Epithelial cell of prostate (primary cell): ENCODE data around the gene AHNAK2.
"Not testable (repeated sequence)": the region's sequence is repeated elsewhere in the genome, so short reads cannot be mapped to it uniquely, and the experiment has no call there.

ENCODE experiments used
- DNase-seq: peaks from one replicate; pipeline ENCODE4 v3.0.0-alpha.2; 2011; ENCODE audit warnings: low read depth, low spot score
- H3K27ac ChIP-seq: fragments of 450-650 bp; 2 replicates; pipeline ENCODE4 v1.5.1; 2017; ENCODE audit warnings: mild to moderate bottlenecking

Gene AHNAK2

GRCh38 chr14:104930526-104931303 lies 47.5 kb downstream of the AHNAK2 start:
- no peak for DNase-seq
- H3K27ac ChIP-seq, result no peak overlapping the region

- DNase-seq, result no peak
- H3K27ac ChIP-seq, result no peak overlapping the region
Measured at GRCh38 chr14:104929268-104930230, 48.6 kb downstream of the AHNAK2 start.

GRCh38 chr14:104928391-104929133 lies 49.6 kb downstream of the AHNAK2 start:
- no peak for DNase-seq
- no peak overlapping the region for H3K27ac ChIP-seq

GRCh38 chr14:104927901-104928300 lies 50.3 kb downstream of the AHNAK2 start:
- DNase-seq, result no peak
- H3K27ac ChIP-seq, result no peak overlapping the region

- DNase-seq, result no peak
- H3K27ac ChIP-seq, result no peak overlapping the region
Measured at GRCh38 chr14:104927432-104927816, 50.8 kb downstream of the AHNAK2 start.

GRCh38 chr14:104926619-104927431 lies 51.3 kb downstream of the AHNAK2 start:
- no peak overlapping the region for H3K27ac ChIP-seq
- no peak for DNase-seq

- no peak for DNase-seq
Measured at GRCh38 chr14:104925855-104926609, 52.1 kb downstream of the AHNAK2 start.

GRCh38 chr14:104925214-104925854 lies 52.8 kb downstream of the AHNAK2 start:
- H3K27ac ChIP-seq, result no peak overlapping the region
- no peak for DNase-seq

More at GRCh38 chr14:104925855-104926609, 52.1 kb downstream of the AHNAK2 start:
- no peak overlapping the region for H3K27ac ChIP-seq

GRCh38 chr14:104924421-104925213 lies 53.6 kb downstream of the AHNAK2 start, which contains the start of gene PLD4:
TSS of gene PLD4 (plus strand) at chr14:104924879. CDS start at chr14:104927141, 2,262 bp downstream.
- no peak within 1 kb of the TSS for H3K27ac ChIP-seq
- DNase-seq, result no peak

- DNase-seq, result no peak
- no peak overlapping the region for H3K27ac ChIP-seq
Measured at GRCh38 chr14:104923640-104924420, 54.3 kb downstream of the AHNAK2 start.

GRCh38 chr14:104919993-104920315 lies 58.2 kb downstream of the AHNAK2 start:
- no peak for DNase-seq
- no peak overlapping the region for H3K27ac ChIP-seq

GRCh38 chr14:104919152-104919992 lies 58.8 kb downstream of the AHNAK2 start:
- DNase-seq, H3K27ac ChIP-seq: not testable (repeated sequence)

- no peak for DNase-seq
- no peak overlapping the region for H3K27ac ChIP-seq
Measured at GRCh38 chr14:104917993-104918392, 60.2 kb downstream of the AHNAK2 start.

- H3K27ac ChIP-seq, result no peak overlapping the region
Measured at GRCh38 chr14:104917116-104917515, 61.1 kb downstream of the AHNAK2 start.

GRCh38 chr14:104913435-104913834 lies 64.7 kb downstream of the AHNAK2 start:
- DNase-seq, result no peak
- H3K27ac ChIP-seq, result no peak overlapping the region

More at GRCh38 chr14:104917116-104917515, 61.1 kb downstream of the AHNAK2 start:
- no peak for DNase-seq

- H3K27ac ChIP-seq, result no peak overlapping the region
- DNase-seq, result no peak
Measured at GRCh38 chr14:104912053-104912452, 66.1 kb downstream of the AHNAK2 start.
